GM21737 (cell line): ENCODE measurements around the gene CLTCL1.
"Not testable (repeated sequence)": the region's sequence is repeated elsewhere in the genome, so short reads cannot be mapped to it uniquely, and the experiment has no call there.

Experiments used
- ATAC-seq: cut with Tn5 transposase; IDR thresholded peaks from one replicate; pipeline ENCODE4 v1.9.1; 2021; ENCODE audit warnings: mild to moderate bottlenecking, moderate library complexity; ENCODE audit not compliant: unreplicated experiment

Gene CLTCL1

DNA sequence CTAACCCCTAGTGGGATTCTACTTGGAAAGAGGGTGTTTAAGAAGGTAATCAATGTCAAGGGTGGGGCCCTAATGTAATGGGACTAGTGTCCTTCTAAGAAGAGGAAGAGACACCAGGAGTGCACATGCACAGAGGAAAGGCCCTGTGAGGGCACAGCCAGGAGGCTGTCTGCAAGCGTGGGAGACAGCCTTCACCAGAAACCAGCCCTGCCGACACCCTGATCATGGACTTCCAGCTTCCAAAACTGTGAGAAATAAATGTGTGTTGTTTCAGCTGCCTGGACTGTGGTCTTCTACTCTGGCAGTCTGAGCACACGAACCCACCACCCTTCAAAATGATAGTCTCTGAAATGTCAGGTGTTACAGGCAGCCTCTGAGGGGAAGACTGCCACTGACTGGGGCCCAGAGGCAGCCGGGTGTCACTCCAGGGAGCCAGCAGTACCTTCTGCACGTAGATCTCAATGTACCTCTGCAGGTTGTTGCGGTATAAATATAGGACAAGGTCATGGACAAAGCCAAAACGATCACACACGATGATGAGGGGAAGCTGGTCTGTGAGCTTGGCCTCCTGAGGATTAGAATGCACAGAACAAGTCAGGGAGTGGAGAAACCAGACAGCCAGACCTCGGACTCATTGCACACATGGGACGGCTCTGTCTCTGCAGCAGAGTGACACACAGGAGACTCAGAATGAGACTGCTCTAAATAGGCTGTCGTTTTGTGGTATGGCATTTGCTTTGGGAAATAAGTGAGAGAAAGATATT lies 69.1 kb downstream of the CLTCL1 start:
- ATAC-seq = no peak

DNA sequence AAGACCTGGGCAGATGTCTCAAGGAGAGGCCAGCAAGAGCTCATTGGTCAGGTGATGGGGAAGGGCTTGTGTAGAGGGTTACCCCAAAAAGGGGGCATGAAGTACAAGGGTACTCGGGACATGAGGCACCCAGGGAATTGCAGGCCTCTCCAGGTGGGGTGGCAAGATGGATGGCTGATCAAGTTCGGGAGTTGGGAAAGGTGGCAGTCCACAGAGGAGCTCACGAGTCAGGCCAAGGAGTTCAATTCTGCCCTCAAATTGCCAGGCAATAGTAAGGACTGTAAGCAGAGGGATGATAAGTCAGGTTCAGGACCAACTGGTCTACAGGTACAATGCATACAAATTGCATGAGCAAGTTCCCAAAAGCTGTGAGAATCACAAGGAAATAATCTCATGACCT lies 70.7 kb downstream of the CLTCL1 start:
- ATAC-seq = no peak

DNA sequence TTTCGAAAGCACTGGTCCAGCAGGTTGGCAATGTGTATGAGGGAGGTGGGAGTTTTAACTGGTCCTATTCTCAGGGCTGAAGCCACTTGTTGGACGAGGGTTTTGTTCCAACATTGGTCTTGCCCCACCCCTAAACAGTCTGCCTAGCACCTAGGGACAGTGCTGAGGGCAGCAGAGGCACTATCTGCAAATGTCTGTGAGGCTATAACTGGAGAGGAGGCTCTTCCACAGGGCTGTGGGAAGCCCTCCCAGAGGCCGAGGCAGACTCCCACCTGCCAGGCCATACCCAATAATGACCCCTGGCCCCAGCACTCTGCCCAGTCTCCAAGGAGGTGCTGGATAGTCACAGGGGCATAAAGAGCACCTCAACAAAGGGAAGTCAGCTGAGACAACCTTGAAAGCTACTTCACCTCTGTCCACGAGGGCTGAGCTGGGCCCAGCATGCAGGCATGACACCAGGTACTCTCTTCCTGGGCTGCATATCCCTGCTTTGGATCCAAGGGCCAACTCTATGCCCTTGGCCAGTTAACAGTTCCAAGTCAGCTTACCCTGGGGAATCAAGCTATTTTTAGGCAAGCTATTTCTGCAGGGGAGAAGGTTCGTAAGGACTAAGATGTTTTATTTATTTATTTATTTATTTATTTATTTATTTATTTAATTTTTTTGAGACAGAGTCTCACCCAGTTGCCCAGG lies 72.8 kb downstream of the CLTCL1 start:
- no peak for ATAC-seq

DNA sequence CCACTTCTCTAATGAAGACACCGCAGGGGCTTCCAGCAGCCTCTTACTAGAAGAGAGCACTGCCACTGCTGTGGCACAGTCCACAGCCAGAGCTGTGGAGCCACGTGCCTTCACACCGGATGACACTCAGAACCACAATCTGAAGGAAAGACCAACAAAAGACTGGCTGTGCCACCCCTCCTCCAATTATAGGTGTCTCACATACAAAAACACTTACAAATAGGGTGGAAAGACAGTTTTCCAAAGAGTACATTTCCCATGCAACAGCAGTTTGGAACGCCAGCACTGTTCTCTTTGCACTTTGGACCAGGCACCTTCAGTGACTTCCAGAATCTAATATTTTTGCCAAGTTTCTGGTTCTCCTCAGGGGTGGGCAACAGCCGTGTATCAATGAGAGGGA lies 74.9 kb downstream of the CLTCL1 start:
- ATAC-seq = no peak

DNA sequence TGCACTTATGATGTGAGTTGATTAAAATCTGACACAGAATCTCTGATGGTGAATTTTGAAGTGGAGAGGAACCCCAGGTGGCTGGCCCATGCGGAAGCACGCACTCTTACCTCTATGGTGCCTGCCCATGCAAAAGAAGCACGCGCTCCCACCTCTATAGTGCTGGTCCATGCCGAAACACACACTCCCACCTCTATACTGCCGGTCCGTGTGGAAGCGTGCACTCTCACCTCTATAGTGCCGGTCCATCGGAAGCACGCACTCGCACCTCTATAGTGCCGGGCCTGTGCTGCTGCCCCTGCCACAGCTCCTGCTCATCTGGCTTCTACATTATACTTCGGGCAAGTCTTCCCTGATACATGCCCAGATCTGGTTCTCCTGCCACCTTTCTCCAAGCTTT lies 76.2 kb downstream of the CLTCL1 start:
- ATAC-seq = no peak

DNA sequence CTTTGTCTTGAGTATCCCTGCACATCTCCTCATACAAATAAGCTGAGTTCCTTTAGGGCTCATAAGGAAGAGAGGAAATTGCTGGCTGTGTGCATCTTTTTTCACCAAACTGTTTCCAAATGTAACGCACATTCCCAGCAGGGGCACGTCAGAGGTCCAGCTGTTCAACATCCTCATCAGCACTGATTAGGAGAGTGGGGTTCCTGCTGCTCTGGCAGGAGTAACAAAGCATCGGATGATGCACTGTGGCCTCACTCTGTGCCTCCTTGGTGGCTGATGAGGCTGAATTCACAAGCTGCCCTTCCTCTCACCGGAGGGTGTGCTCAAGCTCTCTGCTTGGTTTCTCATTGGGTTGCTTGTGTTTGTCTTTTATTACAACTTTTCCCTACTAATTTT lies 77.4 kb downstream of the CLTCL1 start:
- no peak for ATAC-seq

DNA sequence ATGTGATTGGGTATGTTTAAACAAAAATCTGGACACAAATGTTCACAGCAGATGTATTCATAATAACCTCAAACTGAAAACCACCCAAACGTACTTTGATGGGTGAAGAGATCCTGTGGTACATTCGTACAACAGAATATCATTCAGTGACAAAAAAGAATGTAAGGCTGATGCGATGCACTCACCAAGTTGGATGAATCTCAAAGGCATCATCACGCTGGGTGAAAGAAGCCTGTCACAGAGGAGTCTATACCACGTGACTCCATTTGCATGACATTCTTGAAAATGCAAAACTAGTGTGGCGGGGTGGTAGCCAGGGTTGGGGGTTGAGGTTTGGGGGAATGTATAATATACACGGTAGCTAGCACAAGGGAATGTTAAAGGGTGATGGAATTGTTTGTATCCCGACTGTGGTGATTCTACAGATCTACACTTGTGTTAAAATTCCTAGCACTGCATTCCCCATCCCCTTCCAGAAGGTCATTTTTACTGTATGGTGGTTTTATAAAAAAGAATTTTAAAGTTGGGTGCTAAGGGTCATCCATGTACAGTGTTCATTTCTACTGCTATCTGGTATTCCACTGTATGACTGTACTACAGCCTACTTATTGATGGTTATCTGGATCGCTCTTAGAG lies 78.0 kb downstream of the CLTCL1 start:
- no peak for ATAC-seq

DNA sequence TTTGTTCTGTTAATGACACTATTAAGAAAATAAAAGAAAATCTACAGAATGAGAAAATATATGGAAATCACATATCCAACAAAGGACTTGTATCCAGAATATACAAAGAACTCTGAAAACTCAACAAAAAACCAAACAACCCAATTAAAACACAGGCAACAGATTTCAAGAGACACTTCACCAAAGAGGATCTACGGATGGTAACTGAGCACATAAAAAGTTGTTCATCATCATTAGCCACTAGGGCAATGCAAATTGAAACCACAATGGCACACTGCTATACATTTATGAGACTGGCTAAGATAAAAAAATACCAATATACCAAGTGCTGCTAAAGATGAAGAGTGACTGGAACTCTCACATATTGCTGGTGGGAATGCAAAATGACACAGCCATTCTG lies 78.5 kb downstream of the CLTCL1 start:
- no peak for ATAC-seq

DNA sequence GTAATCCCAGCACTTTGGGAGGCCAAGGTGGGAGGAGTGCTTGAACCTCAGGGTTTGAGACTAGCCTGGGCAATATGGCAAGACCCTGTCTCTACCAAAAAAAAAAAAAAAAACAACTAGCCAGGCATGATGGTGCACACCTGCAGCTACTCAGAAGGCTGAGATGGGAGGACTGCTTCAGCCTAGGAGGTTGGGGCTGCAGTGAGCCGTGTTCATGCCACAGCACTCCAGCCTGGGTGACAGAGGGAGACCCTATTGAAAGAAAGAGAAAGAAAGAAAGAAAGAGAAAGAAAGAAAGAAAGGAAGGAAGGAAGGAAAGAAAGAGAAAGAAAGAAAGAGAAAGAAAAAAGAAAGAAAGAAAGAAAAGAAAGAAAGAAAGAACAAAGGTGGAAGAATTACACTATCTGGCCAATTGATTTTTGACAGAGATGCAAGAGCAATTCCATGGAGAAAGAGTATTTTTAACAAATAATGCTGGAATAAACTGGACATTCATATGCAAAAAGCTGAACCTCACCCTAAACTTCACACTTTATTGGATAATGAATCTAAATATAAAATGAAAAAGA lies 79.1 kb downstream of the CLTCL1 start:
- no peak for ATAC-seq

DNA sequence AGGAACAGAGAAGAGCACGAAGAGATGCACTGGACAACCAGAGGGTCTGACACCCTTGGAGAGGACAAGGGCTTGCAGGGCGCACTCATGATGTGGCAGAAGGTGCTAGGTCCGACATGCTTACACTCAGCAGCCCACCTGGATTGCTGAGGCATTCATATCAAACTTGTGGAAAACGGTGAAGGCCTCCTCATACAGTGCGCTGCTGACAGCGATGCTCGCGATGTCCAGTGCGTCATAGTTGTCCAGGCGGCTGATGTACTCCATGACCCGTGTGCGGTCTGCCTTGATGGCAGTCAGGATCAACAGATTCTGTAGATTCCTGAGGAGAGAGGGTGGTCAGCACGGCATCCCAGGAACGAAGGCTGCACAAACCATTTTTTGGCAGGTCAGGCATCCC lies 81.3 kb downstream of the CLTCL1 start:
- ATAC-seq = no peak

DNA sequence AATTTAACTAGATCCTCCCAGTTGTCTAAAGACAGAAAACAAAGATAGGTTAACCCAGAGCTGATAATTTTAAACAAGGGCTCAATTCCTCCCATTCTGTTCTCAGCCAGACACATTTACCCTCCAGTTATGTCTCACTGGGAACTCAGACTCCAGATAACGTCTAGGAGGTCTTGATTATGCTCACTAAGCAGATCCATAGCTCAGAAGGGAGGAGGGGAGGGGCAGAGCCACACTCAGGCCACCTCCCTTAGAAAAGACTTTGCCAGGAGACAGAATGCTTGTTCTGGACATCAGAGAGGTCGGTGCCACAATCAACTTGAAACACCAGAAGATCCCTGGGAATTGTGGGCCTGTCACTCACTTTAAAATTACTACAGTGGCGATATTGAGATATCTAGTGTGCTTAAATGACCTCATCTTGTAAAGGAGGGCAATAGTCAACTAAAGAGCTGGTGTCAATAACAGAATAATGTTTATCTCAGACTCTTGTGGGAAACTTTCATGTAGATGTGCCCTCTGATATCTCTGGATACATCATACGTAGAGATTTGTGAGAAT lies 83.2 kb downstream of the CLTCL1 start:
- ATAC-seq = no peak

DNA sequence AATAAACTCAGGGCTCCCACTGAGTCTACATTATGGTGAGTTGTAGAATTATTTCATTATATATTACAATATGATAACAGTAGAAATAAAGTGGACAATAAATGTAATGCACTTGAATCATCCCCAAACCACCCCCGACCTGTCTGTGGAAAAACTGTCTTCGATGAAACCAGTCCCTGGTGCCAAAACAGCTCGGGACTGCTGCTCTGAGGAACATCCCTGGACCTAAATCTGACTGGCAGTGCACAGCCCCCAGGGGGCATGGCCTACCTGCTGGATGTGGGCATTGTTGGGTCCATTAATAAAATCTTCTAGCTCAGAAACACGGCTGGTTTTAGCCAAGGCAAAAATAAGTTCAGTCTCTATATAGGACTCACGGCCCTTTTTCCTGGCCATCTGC lies 83.6 kb downstream of the CLTCL1 start:
- ATAC-seq = no peak

DNA sequence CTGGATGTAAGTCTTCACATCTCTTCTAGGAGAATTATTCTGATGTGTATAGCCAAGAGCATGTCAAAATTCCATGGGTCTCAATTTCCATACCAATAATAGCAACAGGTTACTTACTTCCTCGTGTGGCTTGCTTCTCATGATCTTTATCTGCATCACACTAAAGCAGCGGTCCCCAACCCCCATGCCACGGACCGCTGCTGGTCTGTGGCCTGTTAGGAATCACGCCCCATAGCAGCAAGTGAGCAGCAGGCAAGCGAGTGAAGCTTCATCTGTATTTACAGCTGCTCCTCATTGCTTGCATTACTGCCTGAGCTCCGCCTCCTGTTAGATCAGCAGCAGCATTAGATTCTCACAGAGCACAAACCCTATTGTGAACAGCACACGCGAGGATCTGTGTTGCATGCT lies 84.1 kb downstream of the CLTCL1 start:
- no peak for ATAC-seq

DNA sequence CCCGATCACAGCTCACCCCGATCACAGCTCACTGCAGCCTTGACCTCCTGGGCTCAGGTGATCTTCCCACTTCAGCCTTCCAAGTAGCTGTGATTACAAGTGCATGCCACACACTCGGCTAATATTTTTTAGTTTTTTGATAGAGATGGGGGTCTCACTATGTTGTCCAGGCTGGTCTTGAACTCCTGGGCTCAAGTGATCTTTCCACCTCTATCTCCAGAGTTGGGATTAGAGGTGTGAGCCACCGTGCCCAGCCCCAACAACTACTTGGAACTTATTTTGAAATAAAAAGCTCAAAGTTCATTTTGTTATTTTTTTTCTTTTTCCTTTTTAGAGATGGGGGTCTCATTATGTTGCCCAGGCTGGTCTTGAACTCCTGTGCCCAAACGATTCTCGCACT lies 85.2 kb downstream of the CLTCL1 start:
- ATAC-seq = no peak

DNA sequence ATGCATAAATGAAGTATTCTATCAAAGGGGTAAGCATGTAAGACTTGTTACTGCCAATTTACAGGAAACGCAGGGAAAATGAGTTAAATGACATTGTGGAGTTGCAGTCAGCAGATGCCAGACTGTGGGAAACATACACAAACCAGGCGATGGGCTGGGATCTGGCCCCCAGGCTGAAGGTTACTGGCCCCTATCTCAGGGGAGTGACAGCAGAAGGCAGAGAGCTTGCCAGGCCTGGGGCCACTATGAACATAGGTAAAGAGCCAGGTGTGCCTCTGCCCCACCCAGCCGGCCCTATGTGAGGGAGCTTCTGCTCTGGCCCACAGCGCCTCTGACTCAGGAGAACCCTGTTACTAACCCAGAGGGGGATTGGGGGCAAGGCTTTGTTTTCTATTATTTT lies 86.9 kb downstream of the CLTCL1 start:
- no peak for ATAC-seq

DNA sequence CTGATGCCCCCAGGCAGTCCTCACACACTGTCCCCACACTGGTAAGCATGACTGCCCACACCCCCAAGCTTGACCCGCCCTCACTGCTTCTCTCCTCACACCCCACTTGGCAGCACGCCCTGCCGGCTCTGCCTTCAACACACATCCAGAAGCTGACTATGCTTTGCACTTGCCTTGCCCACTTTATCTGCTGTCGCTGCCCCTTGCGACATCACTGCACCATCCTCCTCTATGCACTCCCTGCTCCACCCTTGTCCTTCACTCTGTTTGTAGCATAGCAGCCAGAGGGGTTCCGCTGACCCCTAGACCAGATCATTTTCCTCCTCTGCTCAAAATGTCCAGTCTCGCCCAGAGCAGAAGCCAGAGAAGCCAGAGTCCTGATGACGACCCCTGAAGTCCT lies 87.7 kb downstream of the CLTCL1 start:
- ATAC-seq = no peak

DNA sequence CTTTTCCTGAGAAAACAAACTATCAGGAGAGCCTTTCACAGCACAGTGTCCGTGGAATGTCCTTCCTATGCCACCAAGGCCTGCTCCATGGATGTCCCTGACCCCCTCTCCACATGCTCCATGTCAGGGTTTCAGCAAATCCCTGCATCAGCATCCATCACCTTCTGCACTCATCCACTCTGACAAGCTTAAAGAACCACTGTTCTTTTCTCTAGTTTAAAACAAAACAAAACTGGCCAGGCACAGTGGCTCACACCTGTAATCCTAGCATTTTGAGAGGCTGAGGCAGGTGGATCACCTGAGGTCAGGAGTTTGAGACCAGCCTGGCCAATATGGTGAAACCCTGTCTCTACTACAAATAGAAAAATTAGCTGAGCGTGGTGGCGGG lies 88.7 kb downstream of the CLTCL1 start:
- ATAC-seq = not testable (repeated sequence)

DNA sequence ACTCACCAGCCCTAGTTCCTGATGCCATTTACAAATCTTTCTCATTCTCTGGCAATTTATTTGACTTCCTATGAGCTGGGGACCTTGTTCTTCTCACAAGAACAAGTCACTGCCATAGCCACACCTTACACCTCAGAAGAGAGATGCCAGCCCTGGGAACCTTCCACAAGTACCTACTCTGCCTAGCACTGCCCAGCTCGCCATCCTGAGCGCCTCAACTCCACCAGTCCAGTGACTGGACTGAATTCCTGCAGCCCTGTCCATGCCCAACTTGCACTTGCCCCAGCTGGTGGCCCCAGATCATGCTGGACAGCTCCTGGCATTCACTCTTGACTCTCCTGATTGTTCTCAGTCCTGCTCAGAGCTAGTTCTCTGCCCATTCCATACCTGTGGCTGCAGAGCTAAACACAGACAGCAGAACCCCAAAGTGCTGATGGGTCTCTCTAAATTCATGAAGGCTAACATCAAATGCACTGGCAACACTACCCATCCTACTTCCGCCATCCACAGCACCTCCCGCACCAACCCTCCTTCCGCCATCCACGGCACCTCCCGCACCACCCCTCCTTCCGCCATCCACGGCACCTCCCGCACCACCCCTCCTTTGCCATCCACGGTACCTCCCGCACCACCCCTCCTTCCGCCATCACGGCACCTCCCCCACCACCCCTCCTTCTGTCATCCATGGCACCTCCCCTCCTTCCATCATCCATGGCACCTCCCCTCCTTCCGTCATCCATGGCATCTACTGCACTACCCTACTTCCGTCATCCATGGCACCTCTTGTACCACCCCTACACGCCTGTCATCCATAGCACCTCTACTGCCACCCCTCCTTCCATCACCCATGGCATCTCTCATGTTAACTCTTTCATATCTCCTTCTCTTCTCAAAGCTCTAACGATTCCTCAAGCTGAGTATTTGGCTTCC lies 89.4 kb downstream of the CLTCL1 start:
- ATAC-seq = no peak

DNA sequence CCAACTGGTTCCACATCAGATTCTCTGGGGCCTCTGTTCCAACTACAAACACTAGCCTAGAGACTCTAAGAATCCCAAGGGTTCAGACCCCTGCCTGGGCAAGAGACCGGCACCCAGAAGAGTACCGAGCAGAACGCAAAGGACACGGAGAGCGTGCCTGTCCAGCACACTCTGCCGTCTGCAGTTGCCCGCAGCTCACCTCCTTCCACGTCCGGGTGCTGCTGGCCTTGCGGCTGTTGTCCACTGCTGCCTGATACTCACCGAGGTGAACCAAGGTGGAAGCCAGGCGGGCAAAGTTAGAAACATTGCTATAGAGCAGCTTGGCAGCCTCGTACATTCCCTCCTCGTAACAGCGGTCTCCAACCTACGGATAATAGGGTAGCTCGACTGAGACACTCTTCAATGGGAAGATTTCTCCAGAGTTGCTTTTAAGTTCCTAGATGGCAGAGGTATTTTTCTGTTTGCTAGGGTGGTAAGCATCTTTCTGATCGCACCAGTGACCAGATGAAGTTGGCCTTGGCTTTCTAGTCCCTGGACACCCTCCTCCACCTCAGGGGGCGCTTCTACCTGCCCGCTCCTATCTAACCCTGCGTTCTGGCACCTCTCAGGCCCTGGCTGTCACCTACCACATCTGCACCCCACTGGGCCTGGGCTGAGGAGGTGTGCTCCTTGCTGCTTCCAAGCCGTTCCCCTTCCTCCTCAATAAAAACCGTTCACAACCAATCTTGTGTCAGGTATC lies 90.2 kb downstream of the CLTCL1 start:
- no peak for ATAC-seq

DNA sequence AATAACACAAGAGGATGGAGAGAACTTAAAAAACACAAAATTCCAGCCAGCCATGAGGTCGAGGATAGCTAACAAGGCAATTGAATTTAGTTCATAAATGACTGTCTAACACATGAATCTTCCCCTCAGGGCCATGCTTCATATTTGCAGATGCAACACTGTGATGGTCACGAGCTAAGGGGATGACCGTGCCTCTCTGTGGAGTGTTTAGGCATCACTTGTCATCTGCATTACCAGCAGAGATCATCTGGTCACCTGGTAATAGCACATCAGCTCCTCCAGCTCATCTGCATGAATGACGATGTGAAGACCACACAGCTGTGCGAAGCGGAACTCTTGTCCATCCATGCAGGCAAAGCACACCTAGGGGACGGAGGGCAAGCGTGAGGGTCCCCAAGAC lies 92.0 kb downstream of the CLTCL1 start:
- ATAC-seq = no peak
